Neural crest cell (in vitro differentiated cells): ENCODE data around the gene TTLL11. TPM values are rescaled to one million over a fixed set of nuclear protein-coding genes. Genes with fewer than 3 reads are reported as not detected.

Experiments used
- DNase-seq: peaks from one replicate; pipeline ENCODE4 v3.0.0; 2021; ENCODE audit warnings: low read depth, mixed read lengths, low spot score
- H3K27ac Mint-ChIP-seq: one replicate; pipeline ENCODE4 v1.8.0; 2021; ENCODE audit warnings: mild to moderate bottlenecking, mixed read lengths; ENCODE audit not compliant: unreplicated experiment
- H3K27me3 Mint-ChIP-seq: 2 replicates; pipeline ENCODE4 v1.8.0; 2021; ENCODE audit warnings: low read depth, mild to moderate bottlenecking, mixed read lengths
- H3K36me3 Mint-ChIP-seq: 2 replicates; pipeline ENCODE4 v1.8.0; 2021; ENCODE audit warnings: low read depth, mild to moderate bottlenecking, mixed read lengths
- H3K4me1 Mint-ChIP-seq: 2 replicates; pipeline ENCODE4 v1.8.0; 2021; ENCODE audit warnings: mixed read lengths
- H3K4me3 Mint-ChIP-seq: one replicate; pipeline ENCODE4 v1.8.0; 2021; ENCODE audit warnings: mild to moderate bottlenecking, mixed read lengths
- H3K9me3 Mint-ChIP-seq: 2 replicates; pipeline ENCODE4 v1.8.0; 2021; ENCODE audit warnings: mixed read lengths
- total RNA-seq: library from RNA; stranded (reverse); gene quantifications from 2 replicates; pipeline ENCODE4 v1.2.1, GENCODE V29; 2021
- TF ChIP-seq, protein P1 (sequence below): fragments of 200-600 bp; sonication (generic); conservative IDR thresholded peaks from 2 replicates; pipeline ENCODE4 v1.5.0; 2021; ENCODE audit warnings: antibody characterized with exemption, mild to moderate bottlenecking

The TTLL11 gene
- total RNA-seq, 1 donor from 2014 or later: 9.1 TPM

DNA sequence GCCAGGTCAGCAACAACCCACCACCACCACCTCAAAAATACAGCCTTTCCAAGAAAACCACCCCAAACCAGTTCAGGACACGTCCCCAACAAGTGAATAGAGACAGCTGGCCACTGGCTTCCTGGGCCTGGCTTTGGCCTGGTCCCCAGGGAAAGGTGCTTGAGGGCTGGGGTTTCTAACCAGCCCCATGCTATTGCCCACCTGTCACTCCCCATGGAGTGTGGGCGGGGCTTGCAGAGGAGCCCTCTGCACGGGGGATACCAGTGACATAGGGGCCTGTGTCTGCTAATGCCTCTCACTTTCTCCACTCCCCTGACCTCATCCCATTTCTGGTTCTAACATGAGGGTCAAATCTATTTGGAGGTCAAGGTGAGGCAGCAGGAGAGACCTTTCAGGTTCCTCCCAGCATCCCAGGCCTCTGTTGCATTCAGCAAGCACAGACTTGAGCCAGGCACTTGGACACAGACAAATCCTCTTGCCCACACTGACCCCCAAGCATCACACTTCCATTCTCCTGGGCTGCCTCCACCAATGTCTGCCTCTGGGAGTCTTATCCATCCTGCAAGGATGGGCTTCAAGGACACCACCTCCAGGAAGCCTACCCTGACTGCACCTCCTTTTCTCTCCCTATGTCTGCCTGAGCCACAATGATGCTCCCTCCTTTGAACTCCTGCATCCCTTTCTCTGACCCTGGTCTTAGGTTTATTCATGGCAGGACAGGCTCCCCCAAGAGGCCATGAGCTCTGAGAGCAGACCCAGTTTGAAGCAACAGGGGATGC is 16.1 kb upstream of the TTLL11 start:
- DNase-seq: no peak
- Mint-ChIP-seq H3K36me3 (peaks cover under 1% of the 10 kb centered on the region), H3K9me3 (peaks cover 2% of the 10 kb centered on the region), H3K27me3 (peaks cover 2% of the 10 kb centered on the region), H3K4me1 (peaks cover 13% of the 10 kb centered on the region), H3K4me3 (no peak overlapping the region), H3K27ac (no peak overlapping the region)
- TF ChIP-seq, protein P1, sequence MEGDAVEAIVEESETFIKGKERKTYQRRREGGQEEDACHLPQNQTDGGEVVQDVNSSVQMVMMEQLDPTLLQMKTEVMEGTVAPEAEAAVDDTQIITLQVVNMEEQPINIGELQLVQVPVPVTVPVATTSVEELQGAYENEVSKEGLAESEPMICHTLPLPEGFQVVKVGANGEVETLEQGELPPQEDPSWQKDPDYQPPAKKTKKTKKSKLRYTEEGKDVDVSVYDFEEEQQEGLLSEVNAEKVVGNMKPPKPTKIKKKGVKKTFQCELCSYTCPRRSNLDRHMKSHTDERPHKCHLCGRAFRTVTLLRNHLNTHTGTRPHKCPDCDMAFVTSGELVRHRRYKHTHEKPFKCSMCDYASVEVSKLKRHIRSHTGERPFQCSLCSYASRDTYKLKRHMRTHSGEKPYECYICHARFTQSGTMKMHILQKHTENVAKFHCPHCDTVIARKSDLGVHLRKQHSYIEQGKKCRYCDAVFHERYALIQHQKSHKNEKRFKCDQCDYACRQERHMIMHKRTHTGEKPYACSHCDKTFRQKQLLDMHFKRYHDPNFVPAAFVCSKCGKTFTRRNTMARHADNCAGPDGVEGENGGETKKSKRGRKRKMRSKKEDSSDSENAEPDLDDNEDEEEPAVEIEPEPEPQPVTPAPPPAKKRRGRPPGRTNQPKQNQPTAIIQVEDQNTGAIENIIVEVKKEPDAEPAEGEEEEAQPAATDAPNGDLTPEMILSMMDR: no peak

DNA sequence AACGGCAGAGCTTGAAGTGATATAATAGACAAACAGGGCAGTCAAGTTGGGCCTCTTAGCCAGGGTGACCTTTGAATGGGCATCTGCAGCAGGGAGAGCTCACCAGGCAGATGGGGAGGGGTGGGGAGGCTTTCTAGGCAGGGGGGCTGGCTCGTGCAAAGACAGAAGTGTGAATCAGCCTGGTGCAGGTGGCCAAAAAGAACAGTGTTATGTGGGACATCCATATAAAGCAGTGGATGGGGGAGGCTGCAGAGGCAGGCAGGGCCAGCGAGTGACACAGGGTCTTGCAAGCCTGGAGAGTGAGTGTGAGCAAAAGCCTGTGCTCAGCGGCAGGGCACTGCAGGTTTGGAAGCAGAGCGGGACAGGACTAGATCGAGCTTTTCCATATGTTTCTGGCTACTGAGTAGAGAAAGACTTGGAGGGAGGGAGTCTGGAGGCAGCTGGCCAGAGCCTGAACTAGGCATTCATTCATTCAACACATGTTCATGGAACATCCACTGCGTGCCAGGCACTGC is 14.2 kb upstream of the TTLL11 start:
- DNase-seq: no peak
- Mint-ChIP-seq H3K36me3 (peaks cover 6% of the 10 kb centered on the region), H3K27ac (peak overlapping the region; percentile 57), H3K27me3 (peaks cover 2% of the 10 kb centered on the region), H3K4me1 (peaks cover 13% of the 10 kb centered on the region), H3K4me3 (no peak overlapping the region), H3K9me3 (peaks cover 7% of the 10 kb centered on the region)
- TF ChIP-seq, protein P1: no peak

DNA sequence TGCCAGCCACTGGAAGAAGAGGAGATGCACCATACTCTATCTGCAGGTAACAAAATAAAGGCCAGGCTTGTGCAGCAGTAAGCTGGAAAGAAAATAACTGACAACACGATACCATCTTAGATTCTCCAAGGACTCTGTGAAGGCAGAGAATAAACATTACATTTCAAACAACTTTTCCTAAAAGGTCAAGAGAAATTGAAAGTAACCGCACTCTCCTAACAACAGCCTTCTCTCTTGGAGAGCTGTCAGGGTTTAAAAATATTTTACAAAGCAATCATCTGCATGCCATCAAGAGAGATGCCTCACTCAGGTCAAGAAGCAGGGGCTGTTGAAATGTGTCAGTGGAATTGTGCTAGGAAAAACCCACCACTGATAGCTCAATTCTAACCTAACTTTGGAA is 13.5 kb upstream of the TTLL11 start:
- DNase-seq: no peak
- Mint-ChIP-seq H3K27ac (no peak overlapping the region), H3K9me3 (peaks cover 7% of the 10 kb centered on the region)

DNA sequence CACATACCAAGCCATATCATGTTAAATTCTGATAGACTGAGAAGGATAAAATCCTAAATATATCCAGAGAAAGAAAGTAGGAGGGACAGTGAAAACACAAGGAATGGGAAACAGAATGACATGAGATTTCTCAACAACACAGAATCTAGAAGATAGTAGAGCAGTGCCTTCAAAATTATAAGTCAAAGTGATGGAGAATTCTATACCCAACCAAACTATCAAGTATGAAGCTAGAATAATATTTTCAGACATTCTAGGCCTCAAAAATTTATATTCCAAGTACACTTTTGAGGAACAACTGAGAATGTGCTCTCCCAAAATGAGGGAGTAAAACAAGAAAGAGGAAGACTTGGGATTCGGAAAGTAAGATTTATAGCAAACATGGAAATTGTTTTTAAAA is 10.9 kb upstream of the TTLL11 start:
- Mint-ChIP-seq H3K36me3 (peaks cover 6% of the 10 kb centered on the region), H3K9me3 (peaks cover 7% of the 10 kb centered on the region), H3K4me1 (peaks cover 13% of the 10 kb centered on the region), H3K27ac (no peak overlapping the region), H3K27me3 (peaks cover 9% of the 10 kb centered on the region), H3K4me3 (no peak overlapping the region)
- no peak for DNase-seq
- TF ChIP-seq, protein P1: no peak

More for the DNA sequence above, 13.5 kb upstream of the TTLL11 start:
- TF ChIP-seq, protein P1: no peak
- H3K4me3 Mint-ChIP-seq: no peak overlapping the region
- H3K27me3 Mint-ChIP-seq: peaks cover 2% of the 10 kb centered on the region
- H3K36me3 Mint-ChIP-seq: peaks cover 6% of the 10 kb centered on the region
- peaks cover 13% of the 10 kb centered on the region for H3K4me1 Mint-ChIP-seq

DNA sequence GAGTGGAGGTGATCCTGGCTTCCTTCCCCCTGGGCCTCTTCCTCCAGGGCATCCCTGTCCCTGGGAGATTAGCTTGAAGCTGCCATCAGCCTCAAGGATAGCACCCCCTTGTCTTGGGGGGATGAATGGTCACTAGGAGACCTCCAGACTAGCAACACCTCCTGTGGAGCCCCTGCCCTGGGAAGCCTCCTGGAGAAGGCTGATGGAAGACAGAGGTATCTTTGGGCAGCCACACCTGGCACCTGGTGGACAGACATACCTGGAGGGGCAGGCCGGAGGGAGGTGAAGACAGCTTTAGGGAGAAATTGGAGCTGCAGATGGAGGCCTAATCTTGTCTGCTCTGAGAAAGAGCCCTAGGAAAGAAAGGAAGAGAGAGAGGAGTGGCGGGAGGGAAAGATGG is 9.0 kb upstream of the TTLL11 start:
- Mint-ChIP-seq H3K4me3 (no peak overlapping the region), H3K9me3 (peaks cover 7% of the 10 kb centered on the region)
- TF ChIP-seq, protein P1: no peak

More for the DNA sequence above, 9.0 kb upstream of the TTLL11 start:
- Mint-ChIP-seq H3K27me3 (peaks cover 18% of the 10 kb centered on the region), H3K4me1 (peaks cover 7% of the 10 kb centered on the region), H3K36me3 (peaks cover 6% of the 10 kb centered on the region), H3K27ac (no peak overlapping the region)
- no peak for DNase-seq
